ENCODE results near the gene ARTN.

The ARTN gene

DNA sequence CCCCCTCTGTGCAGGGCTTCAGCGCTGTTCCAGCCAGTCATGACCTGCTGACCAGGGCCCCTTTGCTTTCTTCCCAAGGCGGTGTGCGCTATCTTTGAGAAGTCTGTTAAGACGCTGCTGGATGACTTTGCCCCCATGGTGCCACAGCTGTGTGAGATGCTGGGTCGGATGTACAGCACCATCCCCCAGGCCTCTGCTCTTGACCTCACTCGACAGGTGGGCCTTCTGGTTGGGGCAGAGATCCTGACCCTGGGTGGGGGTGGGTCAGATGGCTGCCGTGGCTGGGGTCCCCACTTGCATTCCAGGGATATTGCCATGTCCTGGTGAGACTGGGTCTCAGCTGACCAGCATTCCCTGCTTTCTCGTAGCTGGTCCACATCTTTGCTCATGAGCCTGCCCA, 27.2 kb downstream of the ARTN start:
- peaks cover 71 to 96% of the 10 kb centered on the region in 2 experiments for H3K36me3 ChIP-seq (ENCODE audit: control insufficient read depth in 1 of 2, insufficient read depth in 2 of 2, low read depth in 1 of 2, low read length in 2 of 2)
- H2BK5ac ChIP-seq (ENCODE audit: low read depth, low read length, poor library complexity, severe bottlenecking) = no peak overlapping the region
- H3K23ac ChIP-seq (ENCODE audit: low read length in 2 of 2) = no peak overlapping the region
- no peak overlapping the region for H3K9ac ChIP-seq (ENCODE audit: low read length)
- DNase-seq = no peak
- H3K14ac ChIP-seq (ENCODE audit: low read length in 2 of 2) = no peak overlapping the region
- H3K27ac ChIP-seq (ENCODE audit: low read length, poor library complexity, severe bottlenecking) = no peak overlapping the region
- WGBS = 93% methylated on average over 8 of the region's 8 CpGs
- H3K4ac ChIP-seq (ENCODE audit: low read depth in 1 of 2, low read length in 2 of 2) = no peak overlapping the region
- H2AFZ ChIP-seq (ENCODE audit: low read depth, low read length) = no peak overlapping the region
- H4K8ac ChIP-seq (ENCODE audit: low read length) = no peak overlapping the region
- no peak overlapping the region for H4K91ac ChIP-seq (ENCODE audit: low read length)
- H3K4me1 ChIP-seq (ENCODE audit: control insufficient read depth, insufficient read depth, low read depth, low read length) = no peaks in the 10 kb centered on the region
- H3K4me2 ChIP-seq (ENCODE audit: low read length, poor library complexity, severe bottlenecking) = no peak overlapping the region
- no peaks in the 10 kb centered on the region for H3K27me3 ChIP-seq (ENCODE audit: control insufficient read depth in 1 of 2, insufficient read depth in 1 of 2, low read length in 2 of 2)
- peak overlapping the region in 1 of 2 experiments; percentile 20 for H3K4me3 ChIP-seq (ENCODE audit: insufficient read depth in 1 of 2, low read depth in 1 of 2, low read length in 2 of 2)
- no peak overlapping the region for H2BK15ac ChIP-seq (ENCODE audit: low read depth, poor library complexity, severe bottlenecking)
- H2AK5ac ChIP-seq (ENCODE audit: low read length, severe bottlenecking) = no peak overlapping the region
- peaks cover 8% of the 10 kb centered on the region for H3K79me1 ChIP-seq (replicated peaks; ENCODE audit: low read length, poor library complexity, severe bottlenecking)
- H2BK12ac ChIP-seq (ENCODE audit: low read length in 2 of 2) = no peak overlapping the region
- H2BK120ac ChIP-seq (ENCODE audit: low read depth, low read length) = no peak overlapping the region
- H3K9me3 ChIP-seq (ENCODE audit: control insufficient read depth, low read length) = no peaks in the 10 kb centered on the region
- H3K18ac ChIP-seq (ENCODE audit: low read depth in 1 of 2, low read length in 2 of 2) = no peak overlapping the region

DNA sequence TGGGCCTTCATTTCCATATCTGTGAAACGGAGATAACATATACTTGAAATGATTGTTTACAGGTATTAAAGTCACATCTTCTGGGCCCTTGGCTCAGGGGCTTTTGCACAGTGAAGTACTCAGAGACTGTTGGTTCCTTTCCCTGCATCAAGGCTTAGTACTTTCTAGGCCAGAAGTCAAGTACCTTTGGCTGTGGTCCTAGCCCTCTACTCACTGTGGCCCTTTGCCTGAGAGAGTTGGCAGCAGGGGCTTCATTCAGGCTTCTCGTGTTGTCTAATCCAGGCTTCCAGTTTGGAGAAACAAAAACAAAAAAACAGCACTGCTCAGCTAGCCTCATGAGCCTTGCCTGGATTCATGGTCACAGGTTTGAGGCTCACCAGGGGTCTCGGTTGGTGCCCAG, 28.1 kb downstream of the ARTN start:
- WGBS = 89% methylated on average over 3 of the region's 3 CpGs
- Histone ChIP-seq H3K36me3 (ENCODE audit: control insufficient read depth in 1 of 2, insufficient read depth in 2 of 2, low read depth in 1 of 2, low read length in 2 of 2) (peaks cover 73 to 97% of the 10 kb centered on the region in 2 experiments), H3K79me1 (replicated peaks; ENCODE audit: low read length, poor library complexity, severe bottlenecking) (peaks cover 3% of the 10 kb centered on the region), H3K4ac (ENCODE audit: low read depth in 1 of 2, low read length in 2 of 2) (no peak overlapping the region), H3K14ac (ENCODE audit: low read length in 2 of 2) (no peak overlapping the region), H3K9me3 (ENCODE audit: control insufficient read depth, low read length) (no peaks in the 10 kb centered on the region), H4K8ac (ENCODE audit: low read length) (no peak overlapping the region), H3K4me3 (ENCODE audit: insufficient read depth in 1 of 2, low read depth in 1 of 2, low read length in 2 of 2) (no peak overlapping the region), H3K18ac (ENCODE audit: low read depth in 1 of 2, low read length in 2 of 2) (no peak overlapping the region), H2BK15ac (ENCODE audit: low read depth, poor library complexity, severe bottlenecking) (no peak overlapping the region), H2BK5ac (ENCODE audit: low read depth, low read length, poor library complexity, severe bottlenecking) (no peak overlapping the region), H4K91ac (ENCODE audit: low read length) (no peak overlapping the region), H2BK120ac (ENCODE audit: low read depth, low read length) (no peak overlapping the region), H3K4me2 (ENCODE audit: low read length, poor library complexity, severe bottlenecking) (no peak overlapping the region), H3K23ac (ENCODE audit: low read length in 2 of 2) (no peak overlapping the region), H3K27me3 (ENCODE audit: control insufficient read depth in 1 of 2, insufficient read depth in 1 of 2, low read length in 2 of 2) (no peaks in the 10 kb centered on the region), H2AFZ (ENCODE audit: low read depth, low read length) (no peak overlapping the region), H3K4me1 (ENCODE audit: control insufficient read depth, insufficient read depth, low read depth, low read length) (no peaks in the 10 kb centered on the region), H3K27ac (ENCODE audit: low read length, poor library complexity, severe bottlenecking) (no peak overlapping the region), H2BK12ac (ENCODE audit: low read length in 2 of 2) (no peak overlapping the region), H2AK5ac (ENCODE audit: low read length, severe bottlenecking) (no peak overlapping the region), H3K9ac (ENCODE audit: low read length) (no peak overlapping the region)
- DNase-seq = no peak

DNA sequence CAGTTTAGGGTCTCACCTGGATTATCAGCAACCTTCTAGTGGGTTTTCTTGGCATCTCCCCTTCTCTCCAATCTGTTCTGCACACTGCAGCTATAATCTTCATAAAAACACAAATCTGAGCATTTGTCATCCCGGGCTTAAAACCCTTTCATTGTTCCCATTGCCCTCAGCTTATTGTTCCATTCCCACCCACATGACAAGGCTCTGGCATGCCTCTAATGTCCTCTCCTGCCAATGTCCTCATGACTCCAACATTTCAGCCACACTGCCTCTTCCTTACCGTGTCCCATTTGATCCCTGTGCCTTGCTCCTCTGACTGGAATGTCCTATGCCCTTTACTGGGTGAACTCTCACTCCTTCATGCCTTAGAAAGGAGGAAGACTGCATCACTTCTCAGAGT, 28.7 kb downstream of the ARTN start:
- H3K4me2 ChIP-seq (ENCODE audit: low read length, poor library complexity, severe bottlenecking) = no peak overlapping the region
- H3K23ac ChIP-seq (ENCODE audit: low read length in 2 of 2) = no peak overlapping the region

DNA sequence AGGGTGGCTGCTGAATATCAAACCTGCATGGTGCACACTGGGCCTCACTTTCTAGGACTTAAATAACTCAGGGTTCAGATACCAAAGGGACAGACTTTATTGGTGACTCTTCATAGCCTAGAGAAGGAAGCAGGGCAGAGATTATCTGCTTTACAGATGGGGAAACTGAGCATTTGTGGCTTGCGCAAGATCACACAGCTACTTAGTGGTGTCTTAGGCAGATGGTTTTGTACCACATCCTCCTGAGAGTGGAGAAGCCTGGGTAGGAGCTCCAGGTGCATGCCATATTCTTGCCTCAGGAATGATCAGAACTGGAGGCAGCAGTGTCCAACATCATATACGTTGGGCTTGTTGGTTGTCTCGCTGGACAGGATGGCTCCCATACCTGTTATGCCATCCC, 29.4 kb downstream of the ARTN start:
- H3K4me2 ChIP-seq (ENCODE audit: low read length, poor library complexity, severe bottlenecking) = no peak overlapping the region
- H3K18ac ChIP-seq (ENCODE audit: low read depth in 1 of 2, low read length in 2 of 2) = no peak overlapping the region
- H4K8ac ChIP-seq (ENCODE audit: low read length) = no peak overlapping the region
- H3K9ac ChIP-seq (ENCODE audit: low read length) = no peak overlapping the region
- H3K4ac ChIP-seq (ENCODE audit: low read depth in 1 of 2, low read length in 2 of 2) = no peak overlapping the region
- no peak overlapping the region for H3K27ac ChIP-seq (ENCODE audit: low read length, poor library complexity, severe bottlenecking)
- no peaks in the 10 kb centered on the region for H3K9me3 ChIP-seq (ENCODE audit: control insufficient read depth, low read length)
- WGBS = 95% methylated on average over 3 of the region's 3 CpGs
- H2BK12ac ChIP-seq (ENCODE audit: low read length in 2 of 2) = no peak overlapping the region
- no peak overlapping the region for H3K23ac ChIP-seq (ENCODE audit: low read length in 2 of 2)
- H3K36me3 ChIP-seq (ENCODE audit: control insufficient read depth in 1 of 2, insufficient read depth in 2 of 2, low read depth in 1 of 2, low read length in 2 of 2) = peaks cover 71 to 95% of the 10 kb centered on the region in 2 experiments
- no peaks in the 10 kb centered on the region for H3K4me1 ChIP-seq (ENCODE audit: control insufficient read depth, insufficient read depth, low read depth, low read length)
- no peak overlapping the region for H2AK5ac ChIP-seq (ENCODE audit: low read length, severe bottlenecking)
- no peak overlapping the region for H3K14ac ChIP-seq (ENCODE audit: low read length in 2 of 2)
- peaks cover 2% of the 10 kb centered on the region for H3K79me1 ChIP-seq (replicated peaks; ENCODE audit: low read length, poor library complexity, severe bottlenecking)
- no peak overlapping the region for H2BK5ac ChIP-seq (ENCODE audit: low read depth, low read length, poor library complexity, severe bottlenecking)
- H3K27me3 ChIP-seq (ENCODE audit: control insufficient read depth in 1 of 2, insufficient read depth in 1 of 2, low read length in 2 of 2) = no peaks in the 10 kb centered on the region
- no peak overlapping the region for H4K91ac ChIP-seq (ENCODE audit: low read length)
- H2AFZ ChIP-seq (ENCODE audit: low read depth, low read length) = no peak overlapping the region
- H2BK15ac ChIP-seq (ENCODE audit: low read depth, poor library complexity, severe bottlenecking) = no peak overlapping the region
- no peak overlapping the region for H3K4me3 ChIP-seq (ENCODE audit: insufficient read depth in 1 of 2, low read depth in 1 of 2, low read length in 2 of 2)
- H2BK120ac ChIP-seq (ENCODE audit: low read depth, low read length) = no peak overlapping the region
- DNase-seq = no peak

More for the DNA sequence above, 28.7 kb downstream of the ARTN start:
- no peak overlapping the region for H3K18ac ChIP-seq (ENCODE audit: low read depth in 1 of 2, low read length in 2 of 2)
- H3K79me1 ChIP-seq (replicated peaks; ENCODE audit: low read length, poor library complexity, severe bottlenecking) = peaks cover 2% of the 10 kb centered on the region
- no peak overlapping the region for H3K4me3 ChIP-seq (ENCODE audit: insufficient read depth in 1 of 2, low read depth in 1 of 2, low read length in 2 of 2)
- H2BK5ac ChIP-seq (ENCODE audit: low read depth, low read length, poor library complexity, severe bottlenecking) = no peak overlapping the region
- H2AFZ ChIP-seq (ENCODE audit: low read depth, low read length) = no peak overlapping the region
- H3K27me3 ChIP-seq (ENCODE audit: control insufficient read depth in 1 of 2, insufficient read depth in 1 of 2, low read length in 2 of 2) = no peaks in the 10 kb centered on the region
- H3K14ac ChIP-seq (ENCODE audit: low read length in 2 of 2) = no peak overlapping the region
- no peak overlapping the region for H3K4ac ChIP-seq (ENCODE audit: low read depth in 1 of 2, low read length in 2 of 2)
- no peaks in the 10 kb centered on the region for H3K4me1 ChIP-seq (ENCODE audit: control insufficient read depth, insufficient read depth, low read depth, low read length)
- H3K36me3 ChIP-seq (ENCODE audit: control insufficient read depth in 1 of 2, insufficient read depth in 2 of 2, low read depth in 1 of 2, low read length in 2 of 2) = peaks cover 73 to 96% of the 10 kb centered on the region in 2 experiments
- WGBS = 80% methylated on average over 2 of the region's 2 CpGs
- no peak for DNase-seq
- H3K27ac ChIP-seq (ENCODE audit: low read length, poor library complexity, severe bottlenecking) = no peak overlapping the region
- H4K8ac ChIP-seq (ENCODE audit: low read length) = no peak overlapping the region
- H2BK12ac ChIP-seq (ENCODE audit: low read length in 2 of 2) = no peak overlapping the region
- H2BK15ac ChIP-seq (ENCODE audit: low read depth, poor library complexity, severe bottlenecking) = no peak overlapping the region
- H2AK5ac ChIP-seq (ENCODE audit: low read length, severe bottlenecking) = no peak overlapping the region
- H3K9me3 ChIP-seq (ENCODE audit: control insufficient read depth, low read length) = no peaks in the 10 kb centered on the region
- no peak overlapping the region for H4K91ac ChIP-seq (ENCODE audit: low read length)
- no peak overlapping the region for H2BK120ac ChIP-seq (ENCODE audit: low read depth, low read length)
- H3K9ac ChIP-seq (ENCODE audit: low read length) = no peak overlapping the region

Data from mesenchymal stem cell (in vitro differentiated cells and primary cell).